Measurements from ENCODE around the gene SMG7.

SMG7 gene

GRCh38 chr1:183593356-183593755, 121.1 kb downstream of the SMG7 start:
- no peak for DNase-seq

- no peak for DNase-seq
These were observed 123.2 kb downstream of the SMG7 start for GRCh38 chr1:183595537-183595936.

GRCh38 chr1:183596500-183596899, 124.2 kb downstream of the SMG7 start:
- no peak for DNase-seq

GRCh38 chr1:183597656-183598347, 125.5 kb downstream of the SMG7 start:
- no peak for DNase-seq

GRCh38 chr1:183598386-183598785, 126.1 kb downstream of the SMG7 start:
- DNase-seq = no peak

GRCh38 chr1:183600136-183600535, 127.8 kb downstream of the SMG7 start:
- no peak for DNase-seq

- DNase-seq = no peak
These were observed 128.3 kb downstream of the SMG7 start for GRCh38 chr1:183600634-183601033.

GRCh38 chr1:183602510-183602909, 130.2 kb downstream of the SMG7 start:
- no peak for DNase-seq
